ENCODE data around the gene CTNND1. TPM values are rescaled to one million over a fixed set of nuclear protein-coding genes. Genes with fewer than 3 reads are reported as not detected.

The CTNND1 gene
- polyA plus RNA-seq, 1 donor from 2014 or later, result 70.3 TPM

DNA sequence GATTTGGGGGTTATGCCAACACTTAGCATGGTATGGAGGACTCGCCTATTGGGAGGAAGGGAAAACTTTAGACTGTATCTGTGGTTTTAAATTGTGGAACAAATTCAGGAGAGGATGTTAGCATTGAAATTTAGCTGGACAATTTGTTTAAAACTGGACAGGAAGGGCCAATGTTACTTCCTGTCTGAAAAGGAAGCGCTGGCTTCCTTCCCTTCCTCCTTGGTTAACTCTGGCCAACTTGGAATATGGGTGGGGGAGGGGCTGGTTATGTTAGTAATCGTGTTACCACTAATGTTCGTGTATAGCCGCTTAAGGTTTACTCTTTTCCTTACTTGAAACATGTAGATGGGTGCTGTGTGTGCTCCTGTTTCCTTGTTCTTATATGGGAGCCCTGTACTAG lies 13.9 kb downstream of the CTNND1 start:
- Histone ChIP-seq H3K4me2 (ENCODE audit: low read length) (no peak overlapping the region), H3K27ac (ENCODE audit: low read length) (no peak overlapping the region), H3K9ac (ENCODE audit: low read length) (no peak overlapping the region), H3K4me3 (ENCODE audit: low read length) (no peak overlapping the region), H3K79me2 (replicated peaks; ENCODE audit: insufficient read depth, low read length) (peaks cover 67% of the 10 kb centered on the region), H2AFZ (ENCODE audit: low read depth, low read length) (no peak overlapping the region), H3K27me3 (ENCODE audit: insufficient read depth, low read depth, low read length) (no peaks in the 10 kb centered on the region), H3K9me2 (ENCODE audit: insufficient read depth, low read length) (no peaks in the 10 kb centered on the region), H3F3A (ENCODE audit: insufficient read depth, low read length, poor library complexity, severe bottlenecking) (no peaks in the 10 kb centered on the region), H3K9me3 (ENCODE audit: low read length) (no peaks in the 10 kb centered on the region), H4K20me1 (ENCODE audit: insufficient read depth) (no peaks in the 10 kb centered on the region), H3K36me3 (ENCODE audit: insufficient read depth, low read length) (no peaks in the 10 kb centered on the region)
- TF ChIP-seq RAD21 (conservative IDR thresholded peaks at IDR 0.05), result no peak
- TF ChIP-seq MXI1 (conservative IDR thresholded peaks at IDR 0.05; ENCODE audit: poor library complexity, severe bottlenecking), result no peak
- TF ChIP-seq, protein P1, sequence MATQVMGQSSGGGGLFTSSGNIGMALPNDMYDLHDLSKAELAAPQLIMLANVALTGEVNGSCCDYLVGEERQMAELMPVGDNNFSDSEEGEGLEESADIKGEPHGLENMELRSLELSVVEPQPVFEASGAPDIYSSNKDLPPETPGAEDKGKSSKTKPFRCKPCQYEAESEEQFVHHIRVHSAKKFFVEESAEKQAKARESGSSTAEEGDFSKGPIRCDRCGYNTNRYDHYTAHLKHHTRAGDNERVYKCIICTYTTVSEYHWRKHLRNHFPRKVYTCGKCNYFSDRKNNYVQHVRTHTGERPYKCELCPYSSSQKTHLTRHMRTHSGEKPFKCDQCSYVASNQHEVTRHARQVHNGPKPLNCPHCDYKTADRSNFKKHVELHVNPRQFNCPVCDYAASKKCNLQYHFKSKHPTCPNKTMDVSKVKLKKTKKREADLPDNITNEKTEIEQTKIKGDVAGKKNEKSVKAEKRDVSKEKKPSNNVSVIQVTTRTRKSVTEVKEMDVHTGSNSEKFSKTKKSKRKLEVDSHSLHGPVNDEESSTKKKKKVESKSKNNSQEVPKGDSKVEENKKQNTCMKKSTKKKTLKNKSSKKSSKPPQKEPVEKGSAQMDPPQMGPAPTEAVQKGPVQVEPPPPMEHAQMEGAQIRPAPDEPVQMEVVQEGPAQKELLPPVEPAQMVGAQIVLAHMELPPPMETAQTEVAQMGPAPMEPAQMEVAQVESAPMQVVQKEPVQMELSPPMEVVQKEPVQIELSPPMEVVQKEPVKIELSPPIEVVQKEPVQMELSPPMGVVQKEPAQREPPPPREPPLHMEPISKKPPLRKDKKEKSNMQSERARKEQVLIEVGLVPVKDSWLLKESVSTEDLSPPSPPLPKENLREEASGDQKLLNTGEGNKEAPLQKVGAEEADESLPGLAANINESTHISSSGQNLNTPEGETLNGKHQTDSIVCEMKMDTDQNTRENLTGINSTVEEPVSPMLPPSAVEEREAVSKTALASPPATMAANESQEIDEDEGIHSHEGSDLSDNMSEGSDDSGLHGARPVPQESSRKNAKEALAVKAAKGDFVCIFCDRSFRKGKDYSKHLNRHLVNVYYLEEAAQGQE (IDR thresholded peaks at IDR 0.05; ENCODE audit: borderline replicate concordance), result no peak
- TF ChIP-seq SMC3 (conservative IDR thresholded peaks at IDR 0.05; ENCODE audit: poor library complexity), result no peak
- TF ChIP-seq EP300 (conservative IDR thresholded peaks at IDR 0.05; ENCODE audit: poor library complexity, severe bottlenecking), result no peak
- no peak for TF ChIP-seq EZH2 (IDR thresholded peaks at IDR 0.05; ENCODE audit: borderline replicate concordance, insufficient read depth, low read length, poor library complexity, severe bottlenecking)
- no peak for TF ChIP-seq TAF1 (IDR thresholded peaks at IDR 0.05; ENCODE audit: low read depth)
- TF ChIP-seq POLR2AphosphoS5 (IDR thresholded peaks at IDR 0.05), result no peak
- TF ChIP-seq, protein P2, sequence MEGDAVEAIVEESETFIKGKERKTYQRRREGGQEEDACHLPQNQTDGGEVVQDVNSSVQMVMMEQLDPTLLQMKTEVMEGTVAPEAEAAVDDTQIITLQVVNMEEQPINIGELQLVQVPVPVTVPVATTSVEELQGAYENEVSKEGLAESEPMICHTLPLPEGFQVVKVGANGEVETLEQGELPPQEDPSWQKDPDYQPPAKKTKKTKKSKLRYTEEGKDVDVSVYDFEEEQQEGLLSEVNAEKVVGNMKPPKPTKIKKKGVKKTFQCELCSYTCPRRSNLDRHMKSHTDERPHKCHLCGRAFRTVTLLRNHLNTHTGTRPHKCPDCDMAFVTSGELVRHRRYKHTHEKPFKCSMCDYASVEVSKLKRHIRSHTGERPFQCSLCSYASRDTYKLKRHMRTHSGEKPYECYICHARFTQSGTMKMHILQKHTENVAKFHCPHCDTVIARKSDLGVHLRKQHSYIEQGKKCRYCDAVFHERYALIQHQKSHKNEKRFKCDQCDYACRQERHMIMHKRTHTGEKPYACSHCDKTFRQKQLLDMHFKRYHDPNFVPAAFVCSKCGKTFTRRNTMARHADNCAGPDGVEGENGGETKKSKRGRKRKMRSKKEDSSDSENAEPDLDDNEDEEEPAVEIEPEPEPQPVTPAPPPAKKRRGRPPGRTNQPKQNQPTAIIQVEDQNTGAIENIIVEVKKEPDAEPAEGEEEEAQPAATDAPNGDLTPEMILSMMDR (IDR thresholded peaks at IDR 0.05; ENCODE audit: poor library complexity, severe bottlenecking), result no peak

DNA sequence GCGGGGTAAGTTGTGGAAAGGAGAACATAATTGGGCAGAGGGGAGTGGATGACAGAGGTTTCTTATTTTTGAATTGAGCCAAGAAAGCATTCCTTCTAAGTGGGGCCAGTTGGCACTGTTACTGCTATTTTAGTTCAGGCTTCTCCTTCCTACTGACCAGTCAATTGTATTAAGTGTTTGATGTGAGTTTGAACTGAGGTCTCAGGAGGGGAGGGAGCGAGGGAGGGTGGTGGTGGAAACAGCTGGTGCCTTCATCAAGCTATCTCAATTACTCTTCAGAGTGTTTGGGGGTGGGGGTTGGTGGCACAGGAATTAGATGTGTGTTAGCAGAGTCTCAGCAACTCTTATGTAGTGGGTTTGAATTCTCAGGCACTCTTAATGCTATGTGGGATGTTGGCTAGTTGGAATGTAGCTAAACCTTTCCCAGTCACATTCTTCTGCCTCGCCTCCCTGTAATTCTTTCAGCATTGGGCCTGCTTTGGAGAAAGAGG lies 14.5 kb downstream of the CTNND1 start:
- H3K4me3 ChIP-seq (ENCODE audit: low read length), result no peak overlapping the region
- H3F3A ChIP-seq (ENCODE audit: insufficient read depth, low read length, poor library complexity, severe bottlenecking), result no peaks in the 10 kb centered on the region
- no peak for TF ChIP-seq SMC3 (conservative IDR thresholded peaks at IDR 0.05; ENCODE audit: poor library complexity)
- no peak for TF ChIP-seq MXI1 (conservative IDR thresholded peaks at IDR 0.05; ENCODE audit: poor library complexity, severe bottlenecking)
- TF ChIP-seq, protein P2 (IDR thresholded peaks at IDR 0.05; ENCODE audit: poor library complexity, severe bottlenecking), result no peak
- TF ChIP-seq, protein P1 (IDR thresholded peaks at IDR 0.05; ENCODE audit: borderline replicate concordance), result no peak
- TF ChIP-seq RAD21 (conservative IDR thresholded peaks at IDR 0.05), result no peak
- TF ChIP-seq EP300 (conservative IDR thresholded peaks at IDR 0.05; ENCODE audit: poor library complexity, severe bottlenecking), result no peak
- H2AFZ ChIP-seq (ENCODE audit: low read depth, low read length), result no peak overlapping the region
- H3K79me2 ChIP-seq (replicated peaks; ENCODE audit: insufficient read depth, low read length), result peaks cover 66% of the 10 kb centered on the region
- H3K9ac ChIP-seq (ENCODE audit: low read length), result no peak overlapping the region
- H3K27ac ChIP-seq (ENCODE audit: low read length), result no peak overlapping the region
- H3K36me3 ChIP-seq (ENCODE audit: insufficient read depth, low read length), result no peaks in the 10 kb centered on the region
- no peaks in the 10 kb centered on the region for H4K20me1 ChIP-seq (ENCODE audit: insufficient read depth)
- H3K27me3 ChIP-seq (ENCODE audit: insufficient read depth, low read depth, low read length), result no peaks in the 10 kb centered on the region
- H3K4me2 ChIP-seq (ENCODE audit: low read length), result no peak overlapping the region
- no peaks in the 10 kb centered on the region for H3K9me3 ChIP-seq (ENCODE audit: low read length)
- H3K9me2 ChIP-seq (ENCODE audit: insufficient read depth, low read length), result no peaks in the 10 kb centered on the region

Measured in neural cell (in vitro differentiated cells).